ENCODE measurements around the gene PDZRN3. TPM values are rescaled to one million over a fixed set of nuclear protein-coding genes. Genes with fewer than 3 reads are reported as not detected.
A peak's percentile ranks its signal among the peaks of the same experiment; 100 is the strongest.

Gene PDZRN3
- total and polyA plus RNA-seq, 11 donors: 30.2 to 163 (median 76.7) TPM

DNA sequence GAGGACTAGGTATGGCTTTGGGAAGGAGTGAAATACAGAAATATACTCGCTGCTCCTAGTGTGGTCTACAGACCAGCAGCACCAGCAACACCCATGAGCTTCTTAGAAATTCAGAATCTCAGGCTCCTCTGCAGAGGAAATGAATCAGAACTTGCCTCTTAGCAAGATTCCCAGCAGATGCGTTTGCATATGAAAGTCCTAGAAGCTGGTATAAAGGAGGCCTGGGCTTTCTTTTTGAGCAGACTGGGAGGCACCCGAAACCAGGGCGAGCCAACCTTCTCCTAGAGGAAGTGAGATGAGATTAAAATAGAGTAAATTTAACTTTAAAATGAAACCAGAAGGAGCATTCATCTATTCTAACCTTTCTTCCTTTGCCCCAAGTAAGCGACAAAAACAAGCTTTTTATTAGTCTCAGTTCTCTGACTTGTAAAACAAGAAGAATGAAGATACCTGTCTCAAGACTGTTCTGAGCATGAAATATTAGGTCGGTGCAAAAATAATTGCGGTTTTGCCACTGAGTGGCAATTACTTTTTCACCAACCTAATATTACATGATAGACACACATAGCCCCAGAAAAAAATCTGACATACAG lies 140.0 kb downstream of the PDZRN3 start:
- no peak for DNase-seq
- no peaks in the 10 kb centered on the region for H3K9me3 ChIP-seq
- peak overlapping the region in 2 of 12 donors; percentile 19 to 33 for H3K27ac ChIP-seq
- H3K4me3 ChIP-seq: no peak overlapping the region
- 64 to 70% (median 69%) methylated on average over 7 of the region's 7 CpGs for WGBS, 4 donors
- TF ChIP-seq POLR2A (IDR thresholded peaks at IDR 0.05): no peak
- TF ChIP-seq CTCF (IDR thresholded peaks at IDR 0.05): no peak
- H3K36me3 ChIP-seq: no peaks in the 10 kb centered on the region
- no peak for ATAC-seq
- intact Hi-C loops (cut with DNase I): no loop called here
- H3K4me1 ChIP-seq: peaks cover 0 to 76% (median 26%) of the 10 kb centered on the region in 12 donors
- no peaks in the 10 kb centered on the region for H3K27me3 ChIP-seq

GRCh38 chr3:73481888-73482287 lies 142.9 kb downstream of the PDZRN3 start:
- DNase-seq (no peak), ATAC-seq (peak in 2 of 4 donors; percentile 18 to 54)
- peaks cover 0 to 6% (median 0%) of the 10 kb centered on the region in 12 donors for H3K9me3 ChIP-seq
- no peaks in the 10 kb centered on the region for H3K36me3 ChIP-seq
- H3K4me3 ChIP-seq: no peak overlapping the region
- peak overlapping the region in 1 of 12 donors; percentile 53 for H3K27ac ChIP-seq
- peaks cover 0 to 65% (median 23%) of the 10 kb centered on the region in 12 donors for H3K4me1 ChIP-seq
- H3K27me3 ChIP-seq: no peaks in the 10 kb centered on the region
- 62 to 68% (median 66%) methylated on average over 3 of the region's 3 CpGs for WGBS, 4 donors
- intact Hi-C loops (cut with DNase I): no loop called here
- TF ChIP-seq CTCF (IDR thresholded peaks at IDR 0.05) (no peak), POLR2A (IDR thresholded peaks at IDR 0.05) (no peak)

DNA sequence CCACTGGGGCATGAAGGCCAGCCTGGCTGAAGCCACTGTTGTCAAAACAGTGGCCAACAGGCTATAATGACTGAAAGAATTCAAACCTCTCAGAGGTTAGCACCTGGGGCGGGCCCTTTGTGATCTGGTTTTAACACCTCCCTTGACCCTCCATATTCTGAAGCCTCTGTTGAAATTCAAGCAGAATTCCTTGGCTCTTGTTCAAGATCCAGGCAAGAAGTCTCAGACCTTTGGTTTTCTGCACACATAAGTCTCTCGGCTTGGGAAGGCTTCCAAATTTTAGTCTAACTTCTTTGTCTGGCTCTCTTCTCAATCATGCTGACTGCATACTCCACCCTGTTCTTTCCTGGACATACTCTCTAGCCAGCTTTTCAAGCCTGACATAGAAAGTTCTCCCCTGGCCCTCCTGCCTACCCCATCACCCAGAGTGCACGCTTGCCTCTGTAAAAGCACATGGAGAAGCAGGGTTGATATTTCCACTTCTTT lies 144.5 kb downstream of the PDZRN3 start:
- DNase-seq (no peak), ATAC-seq (peak in 3 of 4 donors; percentile 60 to 74 (median 69))
- intact Hi-C loops (cut with DNase I): no loop called here
- Histone ChIP-seq H3K27me3 (no peaks in the 10 kb centered on the region), H3K4me3 (no peak overlapping the region), H3K4me1 (peaks cover 0 to 51% (median 14%) of the 10 kb centered on the region in 12 donors), H3K27ac (peak overlapping the region in 6 of 12 donors; percentile 4 to 44 (median 24)), H3K36me3 (no peaks in the 10 kb centered on the region), H3K9me3 (peaks cover 0 to 6% (median 0%) of the 10 kb centered on the region in 12 donors)
- 43 to 69% (median 50%) methylated on average over 3 of the region's 3 CpGs for WGBS, 4 donors
- TF ChIP-seq CTCF (IDR thresholded peaks at IDR 0.05): no peak
- TF ChIP-seq POLR2A (IDR thresholded peaks at IDR 0.05): no peak

DNA sequence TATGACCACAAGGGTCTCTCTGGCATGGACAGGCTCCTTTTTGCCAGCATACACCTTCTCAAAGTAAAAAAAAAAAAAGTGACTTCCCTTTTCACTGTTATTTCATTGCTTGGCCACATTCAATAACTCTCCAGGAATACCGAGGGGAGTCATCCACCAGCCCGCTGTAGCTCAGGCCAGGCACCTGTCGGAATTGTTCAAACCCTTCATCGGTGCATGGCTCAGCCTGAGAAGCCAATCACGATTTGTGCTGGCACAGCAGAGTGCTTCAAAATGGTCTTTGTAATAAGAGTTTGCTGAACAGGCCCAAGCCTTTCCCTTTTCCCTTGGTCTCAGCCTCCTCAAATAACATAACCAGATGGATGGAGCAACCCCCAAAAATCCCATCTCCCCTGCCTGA lies 145.4 kb downstream of the PDZRN3 start:
- Histone ChIP-seq H3K4me1 (peaks cover 0 to 42% (median 14%) of the 10 kb centered on the region in 12 donors), H3K27me3 (no peaks in the 10 kb centered on the region), H3K36me3 (no peaks in the 10 kb centered on the region), H3K9me3 (peaks cover 0 to 6% (median 0%) of the 10 kb centered on the region in 12 donors), H3K27ac (peak overlapping the region in 1 of 12 donors; percentile 44), H3K4me3 (no peak overlapping the region)
- ATAC-seq (no peak), DNase-seq (no peak)
- TF ChIP-seq POLR2A (IDR thresholded peaks at IDR 0.05) (no peak), CTCF (IDR thresholded peaks at IDR 0.05) (no peak)
- intact Hi-C loops (cut with DNase I): no loop called here
- 73 to 85% (median 77%) methylated on average over 5 of the region's 5 CpGs for WGBS, 4 donors

Data from heart left ventricle (tissue), 16 donors.